Brain microvascular endothelial cell (primary cell): Measurements from ENCODE around the gene PYROXD2.
"Not testable (repeated sequence)": the region's sequence is repeated elsewhere in the genome, so short reads cannot be mapped to it uniquely, and the experiment has no call there.

Experiments
- DNase-seq: peaks from one replicate; pipeline ENCODE4 v3.0.0-alpha.2; 2020
- H3K27ac ChIP-seq: fragments of 250-450 bp; sonication (Bioruptor Pico); 2 replicates; pipeline ENCODE4 v1.5.1; 2020; ENCODE audit warnings: mild to moderate bottlenecking, moderate library complexity
- H3K27me3 ChIP-seq: fragments of 250-450 bp; sonication (Bioruptor Pico); replicated peaks from 2 replicates; pipeline ENCODE4 v1.5.1; 2020; ENCODE audit warnings: mild to moderate bottlenecking
- H3K36me3 ChIP-seq: fragments of 250-450 bp; sonication (Bioruptor Pico); replicated peaks from 2 replicates; pipeline ENCODE4 v1.5.1; 2020; ENCODE audit warnings: mild to moderate bottlenecking
- H3K4me3 ChIP-seq: 2 replicates; pipeline ENCODE4 v1.5.1; 2011; ENCODE audit warnings: low read depth, mild to moderate bottlenecking, control low read depth, low read length, moderate library complexity
- CTCF ChIP-seq: IDR thresholded peaks from 2 replicates; pipeline ENCODE4 v1.5.1; 2011; ENCODE audit warnings: low read depth, mild to moderate bottlenecking, moderate library complexity, low read length, control low read depth, inconsistent platforms; ENCODE audit errors: missing control alignments
- in situ Hi-C: cut with HindIII; loops from 2 replicates; pipeline ENCODE4 v1.10.0; 2017; ENCODE audit warnings: low sequenced_read_pairs, low pct_ligation_motif_present

PYROXD2 gene

GRCh38 chr10:98390406-98390805 lies 24.6 kb downstream of the PYROXD2 start:
- Histone ChIP-seq H3K36me3 (no peaks in the 10 kb centered on the region), H3K27ac (no peak overlapping the region), H3K4me3 (no peak overlapping the region), H3K27me3 (no peaks in the 10 kb centered on the region)
- no peak for DNase-seq
- no peak for TF ChIP-seq CTCF
- in situ Hi-C loops: no loop called here

GRCh38 chr10:98389398-98389797 lies 25.6 kb downstream of the PYROXD2 start:
- in situ Hi-C loops: no loop called here
- Histone ChIP-seq H3K36me3 (no peaks in the 10 kb centered on the region), H3K27me3 (no peaks in the 10 kb centered on the region), H3K4me3 (no peak overlapping the region), H3K27ac (no peak overlapping the region)
- no peak for TF ChIP-seq CTCF
- DNase-seq: no peak

- Histone ChIP-seq H3K27me3 (no peaks in the 10 kb centered on the region), H3K4me3 (no peak overlapping the region), H3K27ac (no peak overlapping the region), H3K36me3 (no peaks in the 10 kb centered on the region)
- peak; percentile 34 for TF ChIP-seq CTCF
- DNase-seq: no peak
- in situ Hi-C loops: no loop called here
These were observed 26.8 kb downstream of the PYROXD2 start for GRCh38 chr10:98388101-98388655.

GRCh38 chr10:98384531-98385133 lies 30.4 kb downstream of the PYROXD2 start:
- in situ Hi-C loops: no loop called here
- H3K36me3 ChIP-seq: no peaks in the 10 kb centered on the region
- H3K4me3 ChIP-seq: no peak overlapping the region
- DNase-seq: no peak
- no peaks in the 10 kb centered on the region for H3K27me3 ChIP-seq
- no peak overlapping the region for H3K27ac ChIP-seq
- no peak for TF ChIP-seq CTCF

GRCh38 chr10:98383869-98384268 lies 31.1 kb downstream of the PYROXD2 start:
- peak overlapping the region; percentile 72 for H3K27ac ChIP-seq
- in situ Hi-C loops: no loop called here

GRCh38 chr10:98383134-98383667 lies 31.8 kb downstream of the PYROXD2 start:
- DNase-seq: peak; percentile 79
- H3K4me3 ChIP-seq, H3K36me3 ChIP-seq, in situ Hi-C loops, H3K27me3 ChIP-seq: not testable (repeated sequence)
- H3K27ac ChIP-seq: peak overlapping the region; percentile 72

More at GRCh38 chr10:98383869-98384268, 31.1 kb downstream of the PYROXD2 start:
- no peak for DNase-seq
- TF ChIP-seq CTCF: no peak
- no peak overlapping the region for H3K4me3 ChIP-seq
- H3K36me3 ChIP-seq: no peaks in the 10 kb centered on the region
- H3K27me3 ChIP-seq: no peaks in the 10 kb centered on the region
